Articular chondrocyte of knee joint (primary cell): ENCODE data around the gene PYCARD. TPM values are rescaled to one million over a fixed set of nuclear protein-coding genes. Genes with fewer than 3 reads are reported as not detected.

Experiments
- small RNA-seq: library from RNA; depleted of rRNA; stranded (forward); fragments of <200 nt; gene quantifications from one replicate; pipeline ENCODE3, GENCODE V24; 2012
- total RNA-seq: library from RNA; depleted of rRNA; stranded (reverse); fragments of >200 nt; gene quantifications from 2 replicates; pipeline ENCODE4 v1.2.3, GENCODE V29; 2012

PYCARD gene
- total RNA-seq: 42.3 and 43.9 TPM in 2 replicates

GRCh38 chr16:31202414-31203375, at the start of gene PYCARD:
Gene PYCARD (minus strand): TSS chr16:31202760. CDS start chr16:31202690, 70 bp downstream.

GRCh38 chr16:31216422-31217135, 14.0 kb upstream of the PYCARD start, which contains the start of gene PYDC1:
Gene PYDC1 (minus strand): TSS chr16:31217135. CDS start chr16:31217028, 107 bp downstream.

GRCh38 chr16:31213877-31214707, 11.5 kb upstream of the PYCARD start, which contains the start of gene TRIM72:
Gene TRIM72 (plus strand): TSS chr16:31214119. CDS start chr16:31214739, 620 bp downstream.

GRCh38 chr16:31179747-31180459, 22.7 kb downstream of the PYCARD start, which contains the start of gene FUS:
Gene FUS (plus strand): TSS chr16:31180139. CDS start chr16:31180215, 76 bp downstream.

Small RNA genes within 50 kb of the gene (small RNA-seq; reads per million reads assigned to genes)
- gene AC009088.4 (not detected), gene NDUFA3P6 (not detected)

Other genes with a start within 250 kb of the PYCARD start
- 2.5 and 4.0 TPM in 2 replicates for gene SETD1A, start 245.0 kb downstream of the PYCARD start, total RNA-seq
- gene HSD3B7, start 217.6 kb downstream of the PYCARD start, total RNA-seq: 42.6 and 51.9 TPM in 2 replicates
- 1.4 and 2.1 TPM in 2 replicates for gene STX1B, start 192.1 kb downstream of the PYCARD start, total RNA-seq
- 21.7 and 26.1 TPM in 2 replicates for gene STX4, start 169.2 kb downstream of the PYCARD start, total RNA-seq
- 7.8 and 10.9 TPM in 2 replicates for gene ZNF668, start 128.5 kb downstream of the PYCARD start, total RNA-seq
- 12.4 and 13.2 TPM in 2 replicates for gene ZNF646, start 128.3 kb downstream of the PYCARD start, total RNA-seq
- 1.9 and 3.7 TPM in 2 replicates for gene PRSS53, start 113.8 kb downstream of the PYCARD start, total RNA-seq
- 149 and 200 TPM in 2 replicates for gene VKORC1, start 108.0 kb downstream of the PYCARD start, total RNA-seq
- 32.0 and 32.5 TPM in 2 replicates for gene BCKDK, start 94.4 kb downstream of the PYCARD start, total RNA-seq
- gene KAT8, start 85.1 kb downstream of the PYCARD start, total RNA-seq: 26.2 and 27.0 TPM in 2 replicates
- not detected in 2 replicates for gene PRSS8, start 67.0 kb downstream of the PYCARD start, total RNA-seq
- gene PRSS36, start 52.7 kb downstream of the PYCARD start, total RNA-seq: 0.22 and 0.91 TPM in 2 replicates
- 39.7 and 45.1 TPM in 2 replicates for gene FUS, start 22.6 kb downstream of the PYCARD start, total RNA-seq
- gene TRIM72, start 11.4 kb upstream of the PYCARD start, total RNA-seq: not detected in 2 replicates
- gene PYDC1, start 14.4 kb upstream of the PYCARD start, total RNA-seq: not detected in 2 replicates
- gene ITGAM, start 57.2 kb upstream of the PYCARD start, total RNA-seq: not detected in 2 replicates
- under 0.01 and 0.52 TPM in 2 replicates for gene ITGAX, start 152.4 kb upstream of the PYCARD start, total RNA-seq
- not detected in 2 replicates for gene ITGAD, start 190.6 kb upstream of the PYCARD start, total RNA-seq
- not detected in 2 replicates for gene COX6A2, start 225.6 kb upstream of the PYCARD start, total RNA-seq
- gene ZNF843, start 240.0 kb upstream of the PYCARD start, total RNA-seq: 1.2 and 1.4 TPM in 2 replicates